Smooth muscle cell (in vitro differentiated cells): Measurements from ENCODE around the gene TREML1. TPM values are rescaled to one million over a fixed set of nuclear protein-coding genes. Genes with fewer than 3 reads are reported as not detected.

Experiments used
- DNase-seq: peaks from one replicate; lab custom pipeline; 2025; ENCODE audit not compliant: unreplicated experiment; lab: John Stamatoyannopoulos, UW
- H2AFZ ChIP-seq: fragments of 200-600 bp; sonication (generic); 2 replicates; pipeline ENCODE4 v1.6.0; 2016; ENCODE audit warnings: antibody characterized with exemption, low read depth, mild to moderate bottlenecking
- H3F3A ChIP-seq: fragments of 200-600 bp; sonication (generic); 2 replicates; pipeline ENCODE4 v1.6.0; 2017; ENCODE audit warnings: antibody characterized with exemption, low read depth
- H3K27ac ChIP-seq: fragments of 200-600 bp; sonication (generic); 2 replicates; pipeline ENCODE4 v1.5.1; 2016; ENCODE audit warnings: low read depth, mild to moderate bottlenecking
- H3K27me3 ChIP-seq: fragments of 200-600 bp; sonication (generic); 2 replicates; pipeline ENCODE4 v1.6.1; 2016; ENCODE audit warnings: low read depth, mild to moderate bottlenecking
- H3K36me3 ChIP-seq: fragments of 200-600 bp; sonication (generic); 2 replicates; pipeline ENCODE4 v1.5.1; 2016; ENCODE audit warnings: low read depth
- H3K4me1 ChIP-seq: fragments of 200-600 bp; sonication (generic); 2 replicates; pipeline ENCODE4 v1.5.1; 2016; ENCODE audit warnings: low read depth
- H3K4me2 ChIP-seq: fragments of 200-600 bp; sonication (generic); 2 replicates; pipeline ENCODE4 v1.6.0; 2016; ENCODE audit warnings: mild to moderate bottlenecking
- H3K4me3 ChIP-seq: fragments of 200-600 bp; sonication (generic); 2 replicates; pipeline ENCODE4 v1.5.1; 2016; ENCODE audit warnings: mild to moderate bottlenecking
- H3K79me2 ChIP-seq: fragments of 200-600 bp; sonication (generic); 2 replicates; pipeline ENCODE4 v1.6.0; 2016; ENCODE audit warnings: low read depth, mild to moderate bottlenecking
- H3K9ac ChIP-seq: fragments of 200-600 bp; sonication (generic); 2 replicates; pipeline ENCODE4 v1.6.0; 2016; ENCODE audit warnings: low read depth
- H3K9me3 ChIP-seq: fragments of 200-600 bp; sonication (generic); replicated peaks from 2 replicates; pipeline ENCODE4 v1.5.1; 2016; ENCODE audit warnings: low read depth
- H4K20me1 ChIP-seq: fragments of 200-600 bp; sonication (generic); 2 replicates; pipeline ENCODE4 v1.6.0; 2016; ENCODE audit warnings: low read depth
- WGBS: methylation state at CpG from one replicate; pipeline ENCODE4 v1.1.7; 2016; ENCODE audit warnings: low lambda C conversion rate; 5-methylcytosine and 5-hydroxymethylcytosine counted together
- polyA plus RNA-seq: library from polyadenylated mRNA; unstranded; fragments of >200 nt; fragmentation: Nextera tagmentation; extraction: Ambion mirVana; gene quantifications from 2 replicates; pipeline ENCODE4 v1.2.1, GENCODE V29; 2016
- total RNA-seq: library from RNA; depleted of rRNA; stranded (reverse); fragments of >200 nt; gene quantifications from 2 replicates; pipeline ENCODE4 v1.2.3, GENCODE V29; 2014
- TF ChIP-seq, protein P1 (sequence below): fragments of 200-600 bp; sonication (generic); IDR thresholded peaks from 2 replicates; pipeline ENCODE4 v1.5.1; 2017; ENCODE audit warnings: borderline replicate concordance, mild to moderate bottlenecking, antibody characterized with exemption; ENCODE audit not compliant: insufficient read depth, poor library complexity, severe bottlenecking

Gene TREML1
- total and polyA plus RNA-seq, 2 experiments from 2014 or later = not detected

DNA sequence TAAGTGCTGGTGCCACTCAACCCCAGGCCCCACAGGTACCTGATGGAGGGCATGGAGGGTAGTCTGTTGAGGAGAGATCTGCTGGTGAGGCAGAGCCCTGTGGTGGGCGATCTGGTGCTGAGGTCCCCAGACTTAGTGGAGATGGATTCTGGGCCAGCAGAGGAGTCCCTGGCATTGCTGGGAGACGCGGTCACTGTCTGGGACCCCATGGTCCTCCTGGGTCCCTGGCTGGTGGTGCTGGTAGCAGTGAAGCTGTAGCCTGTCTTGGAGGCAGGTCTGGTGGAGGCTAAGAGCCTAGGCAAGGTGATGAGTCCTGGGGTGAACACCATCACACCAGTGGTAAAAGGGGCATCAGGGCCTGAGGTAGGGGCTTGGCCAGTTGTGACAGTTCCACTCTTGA is 40.2 kb upstream of the TREML1 start:
- no peak overlapping the region for H3K4me3 ChIP-seq
- H4K20me1 ChIP-seq = no peaks in the 10 kb centered on the region
- no peaks in the 10 kb centered on the region for H3K9me3 ChIP-seq
- no peaks in the 10 kb centered on the region for H3F3A ChIP-seq
- no peaks in the 10 kb centered on the region for H3K36me3 ChIP-seq
- 92% methylated on average over 3 of the region's 3 CpGs for WGBS
- DNase-seq = no peak
- no peaks in the 10 kb centered on the region for H3K4me1 ChIP-seq
- no peak overlapping the region for H3K27ac ChIP-seq
- H3K9ac ChIP-seq = no peak overlapping the region
- no peaks in the 10 kb centered on the region for H3K79me2 ChIP-seq
- no peak overlapping the region for H2AFZ ChIP-seq
- no peak overlapping the region for H3K4me2 ChIP-seq
- peaks cover 50% of the 10 kb centered on the region for H3K27me3 ChIP-seq
- TF ChIP-seq, protein P1, sequence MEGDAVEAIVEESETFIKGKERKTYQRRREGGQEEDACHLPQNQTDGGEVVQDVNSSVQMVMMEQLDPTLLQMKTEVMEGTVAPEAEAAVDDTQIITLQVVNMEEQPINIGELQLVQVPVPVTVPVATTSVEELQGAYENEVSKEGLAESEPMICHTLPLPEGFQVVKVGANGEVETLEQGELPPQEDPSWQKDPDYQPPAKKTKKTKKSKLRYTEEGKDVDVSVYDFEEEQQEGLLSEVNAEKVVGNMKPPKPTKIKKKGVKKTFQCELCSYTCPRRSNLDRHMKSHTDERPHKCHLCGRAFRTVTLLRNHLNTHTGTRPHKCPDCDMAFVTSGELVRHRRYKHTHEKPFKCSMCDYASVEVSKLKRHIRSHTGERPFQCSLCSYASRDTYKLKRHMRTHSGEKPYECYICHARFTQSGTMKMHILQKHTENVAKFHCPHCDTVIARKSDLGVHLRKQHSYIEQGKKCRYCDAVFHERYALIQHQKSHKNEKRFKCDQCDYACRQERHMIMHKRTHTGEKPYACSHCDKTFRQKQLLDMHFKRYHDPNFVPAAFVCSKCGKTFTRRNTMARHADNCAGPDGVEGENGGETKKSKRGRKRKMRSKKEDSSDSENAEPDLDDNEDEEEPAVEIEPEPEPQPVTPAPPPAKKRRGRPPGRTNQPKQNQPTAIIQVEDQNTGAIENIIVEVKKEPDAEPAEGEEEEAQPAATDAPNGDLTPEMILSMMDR = no peak

DNA sequence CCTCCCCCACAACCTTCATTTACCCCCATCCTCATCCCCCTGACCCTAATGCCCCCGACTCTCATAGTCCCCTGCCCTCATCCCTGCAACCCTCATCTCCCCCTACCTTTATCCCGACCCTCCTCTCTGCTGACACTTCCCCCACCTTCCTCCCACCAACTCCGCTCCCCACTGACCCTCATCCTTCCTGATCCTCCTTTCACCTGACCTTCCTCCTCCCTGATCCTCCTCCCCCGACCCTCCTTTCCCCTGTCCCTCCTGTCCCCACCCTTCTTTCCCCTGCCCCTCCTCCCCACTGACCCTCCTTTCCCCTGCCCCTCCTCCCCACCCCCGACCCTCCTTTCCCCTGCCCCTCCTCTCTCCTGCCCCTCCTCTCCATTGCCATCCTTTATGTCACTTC is 39.7 kb upstream of the TREML1 start:
- TF ChIP-seq, protein P1 = no peak
- no CpG with 5 or more reads among the region's 5 CpGs for WGBS

DNA sequence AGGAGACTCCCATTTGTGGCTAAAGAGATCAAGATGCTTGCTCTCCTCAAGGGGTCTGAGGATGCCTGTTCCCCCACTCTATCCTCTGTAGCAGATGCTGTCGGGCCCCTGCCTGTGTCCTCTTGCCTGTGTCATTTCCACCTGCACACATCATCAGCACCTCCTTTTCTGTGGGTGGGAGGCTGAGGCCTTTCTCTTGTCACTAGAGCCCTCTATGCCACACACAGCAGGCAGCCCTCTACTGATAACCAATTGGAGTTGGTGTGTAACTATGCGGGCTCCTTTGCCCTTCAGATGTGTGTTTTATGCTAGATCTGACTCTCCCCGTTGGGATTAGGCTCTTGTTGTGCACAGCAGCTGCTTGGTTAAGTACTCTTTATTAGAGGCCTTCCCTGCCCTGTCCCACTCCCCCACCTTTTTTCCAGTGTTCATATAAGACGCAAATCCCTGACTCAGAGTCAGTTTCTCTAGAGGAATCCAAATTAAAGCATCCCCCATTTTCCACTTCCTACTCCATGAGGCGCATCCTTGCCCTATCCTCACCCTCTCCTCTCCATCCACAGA is 39.1 kb upstream of the TREML1 start:
- Histone ChIP-seq H3K79me2 (no peaks in the 10 kb centered on the region), H3K9me3 (no peaks in the 10 kb centered on the region)

More for the DNA sequence above, 39.7 kb upstream of the TREML1 start:
- H3K4me3 ChIP-seq = no peak overlapping the region
- H3K9me3 ChIP-seq = no peaks in the 10 kb centered on the region
- DNase-seq = no peak
- H3F3A ChIP-seq = no peaks in the 10 kb centered on the region
- H3K79me2 ChIP-seq = no peaks in the 10 kb centered on the region
- no peak overlapping the region for H2AFZ ChIP-seq
- H3K36me3 ChIP-seq = no peaks in the 10 kb centered on the region
- no peak overlapping the region for H3K4me2 ChIP-seq
- no peak overlapping the region for H3K27ac ChIP-seq
- H3K4me1 ChIP-seq = no peaks in the 10 kb centered on the region
- no peaks in the 10 kb centered on the region for H4K20me1 ChIP-seq
- H3K9ac ChIP-seq = no peak overlapping the region
- peaks cover 50% of the 10 kb centered on the region for H3K27me3 ChIP-seq

More for the DNA sequence above, 39.1 kb upstream of the TREML1 start:
- Histone ChIP-seq H3K9ac (no peak overlapping the region), H3K27ac (no peak overlapping the region), H3F3A (no peaks in the 10 kb centered on the region), H4K20me1 (no peaks in the 10 kb centered on the region), H3K4me1 (no peaks in the 10 kb centered on the region), H2AFZ (no peak overlapping the region), H3K36me3 (no peaks in the 10 kb centered on the region), H3K4me3 (no peak overlapping the region), H3K4me2 (no peak overlapping the region), H3K27me3 (peaks cover 50% of the 10 kb centered on the region)
- DNase-seq = no peak
- 87% methylated on average over 5 of the region's 5 CpGs for WGBS
- TF ChIP-seq, protein P1 = no peak
